Measurements from ENCODE around the gene MACROD2. TPM values are rescaled to one million over a fixed set of nuclear protein-coding genes. Genes with fewer than 3 reads are reported as not detected.

Gene MACROD2
- total RNA-seq, 1 donor from 2014 or later: not detected

DNA sequence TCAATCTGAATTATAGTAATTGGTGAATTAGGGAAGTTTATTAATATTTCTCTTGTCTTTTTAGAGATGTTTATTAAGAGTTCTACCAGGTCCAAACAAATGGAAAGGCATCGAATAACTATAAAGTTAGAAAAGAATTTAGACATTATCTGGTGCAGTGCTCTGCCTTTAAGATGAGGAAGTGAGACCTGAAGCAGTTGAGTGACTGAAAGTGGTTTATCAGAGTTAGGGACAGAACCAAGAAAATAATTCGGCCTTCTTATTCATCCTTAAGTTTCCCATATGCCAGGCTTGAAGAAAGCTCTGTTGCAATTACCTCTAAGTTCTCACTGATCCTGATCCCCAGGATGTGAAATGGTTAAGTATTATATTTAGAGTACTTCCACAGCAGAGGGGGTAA, 436.3 kb downstream of the MACROD2 start:
- DNase-seq (ENCODE audit: low spot score): no peak
- Mint-ChIP-seq H3K4me1 (ENCODE audit: low read depth) (no peaks in the 10 kb centered on the region), H3K9me3 (peaks cover 12% of the 10 kb centered on the region), H3K27me3 (ENCODE audit: insufficient read depth) (no peaks in the 10 kb centered on the region), H3K36me3 (ENCODE audit: low read depth) (no peaks in the 10 kb centered on the region), H3K4me3 (no peak overlapping the region), H3K27ac (no peak overlapping the region)
- intact Hi-C loops (cut with micrococcal nuclease): no loop called here

DNA sequence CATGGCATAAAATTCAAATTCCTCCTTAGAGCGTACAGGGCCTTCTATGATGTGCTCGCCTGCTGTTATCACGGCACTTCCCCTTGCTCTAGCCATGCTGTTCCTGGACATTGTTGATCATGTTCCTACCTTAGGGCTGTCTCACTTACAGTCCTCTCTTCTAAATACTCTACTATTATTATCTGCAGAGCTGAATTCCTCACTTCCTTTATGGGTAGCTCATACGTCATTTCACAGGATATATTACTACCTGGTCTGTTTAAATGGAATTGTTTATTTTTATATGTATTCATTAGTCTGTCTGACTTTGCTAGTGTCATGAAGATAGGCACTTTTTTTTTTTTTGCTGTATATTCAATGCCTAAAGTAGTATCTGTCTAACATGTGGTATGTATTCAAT, 436.8 kb downstream of the MACROD2 start:
- DNase-seq (ENCODE audit: low spot score): no peak
- H3K4me1 Mint-ChIP-seq (ENCODE audit: low read depth): no peaks in the 10 kb centered on the region
- H3K9me3 Mint-ChIP-seq: peaks cover 14% of the 10 kb centered on the region
- intact Hi-C loops (cut with micrococcal nuclease): no loop called here
- no peaks in the 10 kb centered on the region for H3K36me3 Mint-ChIP-seq (ENCODE audit: low read depth)
- no peaks in the 10 kb centered on the region for H3K27me3 Mint-ChIP-seq (ENCODE audit: insufficient read depth)
- no peak overlapping the region for H3K4me3 Mint-ChIP-seq
- no peak overlapping the region for H3K27ac Mint-ChIP-seq

DNA sequence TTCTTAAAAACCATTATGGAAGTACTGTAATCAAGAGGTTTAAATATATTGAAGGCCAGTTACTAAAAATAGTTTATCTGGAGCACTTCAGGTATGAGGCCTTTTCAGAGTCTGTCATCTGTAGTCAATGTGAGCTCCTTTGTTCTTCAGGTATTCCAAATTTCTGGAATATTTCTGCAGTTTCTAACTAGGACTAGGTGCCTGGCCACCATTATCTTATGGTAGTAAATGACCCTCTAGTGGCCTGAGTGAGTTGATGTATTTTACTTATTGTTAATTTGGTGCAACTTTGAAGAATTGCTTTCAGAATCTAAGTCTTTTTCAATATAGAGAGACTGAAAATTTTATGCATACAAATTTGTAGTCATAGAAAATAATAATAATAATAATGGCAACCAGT, 437.3 kb downstream of the MACROD2 start:
- Mint-ChIP-seq H3K36me3 (ENCODE audit: low read depth) (no peaks in the 10 kb centered on the region), H3K27ac (no peak overlapping the region), H3K4me3 (no peak overlapping the region), H3K9me3 (peaks cover 14% of the 10 kb centered on the region), H3K27me3 (ENCODE audit: insufficient read depth) (no peaks in the 10 kb centered on the region), H3K4me1 (ENCODE audit: low read depth) (no peaks in the 10 kb centered on the region)
- no peak for DNase-seq (ENCODE audit: low spot score)
- intact Hi-C loops (cut with micrococcal nuclease): no loop called here

DNA sequence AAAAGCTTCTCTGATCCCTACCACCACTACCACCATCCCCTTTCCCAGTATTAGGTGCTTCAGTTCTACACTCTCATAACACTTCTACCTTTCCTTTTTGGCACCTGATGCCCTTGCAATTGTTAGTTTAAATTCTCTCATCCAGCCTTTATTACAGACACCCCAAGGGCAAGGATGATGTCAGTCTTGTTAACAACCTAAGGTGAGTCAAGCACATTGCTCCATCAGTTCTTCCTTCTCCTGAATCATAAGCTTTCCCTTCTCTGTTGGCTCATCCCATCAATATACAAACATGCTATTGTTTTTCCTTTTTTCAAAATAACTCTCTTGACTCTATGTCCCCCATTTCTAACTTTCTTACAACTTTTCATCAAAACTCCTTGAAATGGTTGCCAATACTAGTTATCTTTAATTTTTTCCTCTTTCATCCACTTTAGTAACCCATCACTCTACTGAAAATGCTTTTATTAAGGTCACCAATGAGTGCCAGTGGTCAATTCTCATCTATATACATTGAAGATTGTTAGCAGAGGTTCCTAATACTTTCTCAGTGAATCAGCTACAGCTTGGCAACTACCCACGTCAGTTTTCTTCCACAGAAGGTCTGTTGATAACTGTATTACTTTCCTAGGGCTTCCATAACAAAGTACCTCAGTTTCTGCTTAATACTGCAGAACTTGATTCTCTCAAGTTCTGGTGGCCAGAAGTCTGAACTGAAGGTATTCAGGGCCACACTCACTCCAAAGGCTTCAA, 439.2 kb downstream of the MACROD2 start:
- Mint-ChIP-seq H3K27me3 (ENCODE audit: insufficient read depth) (no peaks in the 10 kb centered on the region), H3K27ac (no peak overlapping the region), H3K4me1 (ENCODE audit: low read depth) (no peaks in the 10 kb centered on the region), H3K4me3 (no peak overlapping the region), H3K9me3 (peaks cover 23% of the 10 kb centered on the region), H3K36me3 (ENCODE audit: low read depth) (no peaks in the 10 kb centered on the region)
- intact Hi-C loops (cut with micrococcal nuclease): no loop called here
- DNase-seq (ENCODE audit: low spot score): no peak

DNA sequence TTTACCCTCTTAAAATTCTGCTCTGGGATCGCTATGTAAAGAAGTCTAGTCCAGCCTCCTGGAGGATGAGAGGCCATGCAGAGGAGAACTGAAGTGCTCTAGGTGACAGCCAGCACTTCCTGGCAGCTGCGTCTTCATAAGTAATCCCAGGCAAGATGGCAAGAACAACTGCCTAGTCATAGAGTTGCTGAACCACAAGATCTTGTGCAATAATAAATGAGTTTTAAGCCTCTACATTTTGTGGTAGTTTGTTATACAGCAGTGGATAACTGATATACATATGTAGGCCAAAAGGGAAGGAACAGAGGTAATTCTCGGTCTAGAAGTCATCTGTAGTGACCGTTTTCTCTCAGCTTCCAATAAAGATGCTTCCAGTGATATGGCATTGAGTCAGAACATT, 445.9 kb downstream of the MACROD2 start:
- intact Hi-C loops (cut with micrococcal nuclease): no loop called here
- H3K27ac Mint-ChIP-seq: no peak overlapping the region
- H3K36me3 Mint-ChIP-seq (ENCODE audit: low read depth): no peaks in the 10 kb centered on the region
- no peaks in the 10 kb centered on the region for H3K27me3 Mint-ChIP-seq (ENCODE audit: insufficient read depth)
- no peak for DNase-seq (ENCODE audit: low spot score)
- H3K9me3 Mint-ChIP-seq: peaks cover 25% of the 10 kb centered on the region
- no peak overlapping the region for H3K4me3 Mint-ChIP-seq
- H3K4me1 Mint-ChIP-seq (ENCODE audit: low read depth): no peaks in the 10 kb centered on the region

DNA sequence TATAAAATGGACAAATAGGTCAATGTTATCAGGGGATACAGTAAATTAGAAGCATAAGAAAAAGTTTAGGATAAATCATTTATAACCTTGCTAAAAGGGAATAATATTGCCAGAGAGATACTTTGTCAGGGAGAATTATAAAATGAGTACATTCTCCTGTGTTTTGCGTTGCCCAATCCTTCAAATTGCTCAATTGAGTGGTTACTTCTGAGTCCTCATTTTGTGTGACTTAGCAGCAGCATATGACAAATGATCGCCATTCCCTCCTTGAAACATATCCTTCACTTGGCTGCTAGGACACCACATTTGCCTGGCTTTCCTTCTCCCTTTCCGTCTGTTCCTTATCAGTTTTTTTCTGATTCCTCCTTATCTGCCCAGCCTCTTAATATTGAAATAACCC, 448.8 kb downstream of the MACROD2 start:
- H3K4me3 Mint-ChIP-seq: no peak overlapping the region
- no peaks in the 10 kb centered on the region for H3K36me3 Mint-ChIP-seq (ENCODE audit: low read depth)
- H3K27ac Mint-ChIP-seq: no peak overlapping the region
- DNase-seq (ENCODE audit: low spot score): no peak
- no peaks in the 10 kb centered on the region for H3K4me1 Mint-ChIP-seq (ENCODE audit: low read depth)
- no peaks in the 10 kb centered on the region for H3K27me3 Mint-ChIP-seq (ENCODE audit: insufficient read depth)
- peaks cover 16% of the 10 kb centered on the region for H3K9me3 Mint-ChIP-seq
- intact Hi-C loops (cut with micrococcal nuclease): no loop called here

DNA sequence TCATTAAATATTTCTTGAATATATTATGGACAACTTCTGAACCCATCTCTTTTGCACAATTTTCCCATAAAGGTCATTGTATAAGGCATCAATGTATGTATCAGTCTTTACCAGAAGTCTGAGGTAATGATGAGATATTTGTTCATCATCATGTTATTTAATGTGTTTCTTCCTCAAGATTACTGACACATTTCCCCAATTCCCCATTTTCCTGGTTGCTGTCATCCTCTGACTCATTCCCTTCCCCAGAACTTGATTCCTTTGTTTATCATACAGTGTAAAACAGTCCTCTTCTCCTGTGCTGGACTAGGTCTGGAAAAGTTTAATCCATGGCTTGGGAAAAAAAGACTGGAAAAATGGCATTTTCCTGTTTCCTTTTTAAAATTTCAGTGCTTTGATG, 450.0 kb downstream of the MACROD2 start:
- Mint-ChIP-seq H3K4me1 (ENCODE audit: low read depth) (no peaks in the 10 kb centered on the region), H3K36me3 (ENCODE audit: low read depth) (no peaks in the 10 kb centered on the region), H3K27me3 (ENCODE audit: insufficient read depth) (no peaks in the 10 kb centered on the region), H3K27ac (no peak overlapping the region), H3K9me3 (peaks cover 11% of the 10 kb centered on the region), H3K4me3 (no peak overlapping the region)
- no peak for DNase-seq (ENCODE audit: low spot score)
- intact Hi-C loops (cut with micrococcal nuclease): no loop called here

DNA sequence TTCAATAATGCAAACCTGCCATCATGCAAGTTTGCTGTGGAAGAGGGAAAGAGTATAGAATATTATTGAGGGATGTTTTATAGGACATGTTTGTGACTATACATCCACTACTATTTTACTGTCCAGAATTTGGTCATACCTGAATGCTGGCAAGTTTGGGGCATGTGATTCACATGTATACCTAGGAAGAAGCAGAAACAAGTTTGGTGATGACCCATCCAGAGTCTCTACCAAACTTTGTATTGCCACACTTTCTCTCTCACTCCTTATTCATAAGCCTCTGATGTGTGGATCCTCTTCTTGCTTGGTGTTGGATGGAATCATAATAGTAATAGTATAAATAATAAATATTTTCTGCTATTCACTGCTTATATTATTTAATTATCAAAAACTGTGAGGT, 450.6 kb downstream of the MACROD2 start:
- H3K27ac Mint-ChIP-seq: no peak overlapping the region
- H3K36me3 Mint-ChIP-seq (ENCODE audit: low read depth): no peaks in the 10 kb centered on the region
- DNase-seq (ENCODE audit: low spot score): no peak
- no peak overlapping the region for H3K4me3 Mint-ChIP-seq
- H3K4me1 Mint-ChIP-seq (ENCODE audit: low read depth): no peaks in the 10 kb centered on the region
- intact Hi-C loops (cut with micrococcal nuclease): no loop called here
- H3K9me3 Mint-ChIP-seq: peaks cover 8% of the 10 kb centered on the region
- no peaks in the 10 kb centered on the region for H3K27me3 Mint-ChIP-seq (ENCODE audit: insufficient read depth)

DNA sequence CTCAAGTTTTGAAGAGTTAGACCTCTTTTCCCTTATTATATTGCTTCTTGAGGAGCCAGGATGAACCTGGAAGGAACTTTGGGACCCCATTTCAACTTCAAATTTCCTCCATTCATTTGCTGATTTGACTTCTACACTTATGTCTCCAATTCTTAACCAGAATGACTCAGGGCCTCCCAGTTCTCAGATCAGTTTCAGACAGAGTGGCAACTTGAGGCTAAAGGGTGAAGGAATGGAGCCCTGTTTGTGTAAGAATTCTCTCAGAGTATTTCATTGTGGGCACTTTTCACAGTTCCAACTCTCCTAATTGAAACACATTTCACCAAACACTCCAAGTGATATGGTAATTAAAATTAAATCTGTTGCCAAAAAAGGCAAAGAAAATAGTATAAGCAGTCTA, 451.1 kb downstream of the MACROD2 start:
- intact Hi-C loops (cut with micrococcal nuclease): no loop called here
- Mint-ChIP-seq H3K36me3 (ENCODE audit: low read depth) (no peaks in the 10 kb centered on the region), H3K4me1 (ENCODE audit: low read depth) (no peaks in the 10 kb centered on the region), H3K27me3 (ENCODE audit: insufficient read depth) (no peaks in the 10 kb centered on the region), H3K4me3 (no peak overlapping the region), H3K9me3 (peaks cover 8% of the 10 kb centered on the region), H3K27ac (no peak overlapping the region)
- DNase-seq (ENCODE audit: low spot score): no peak

DNA sequence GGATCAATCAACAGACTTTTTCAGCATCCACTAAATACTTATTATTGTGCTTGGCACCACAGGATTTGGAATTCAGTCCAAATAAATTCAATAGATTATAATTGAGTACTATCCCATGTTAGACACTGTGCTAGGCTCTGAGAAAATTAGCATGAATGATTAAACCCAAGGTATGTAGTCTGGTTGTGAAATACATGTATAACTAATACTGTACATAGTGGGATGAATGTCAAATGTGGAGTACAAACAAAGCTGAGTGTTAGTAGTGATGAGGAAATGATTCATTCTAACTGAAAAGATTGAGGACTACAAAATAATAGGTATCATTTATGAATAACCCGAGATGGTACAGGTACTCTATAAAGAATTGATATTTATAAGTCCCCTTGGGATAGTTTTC, 454.0 kb downstream of the MACROD2 start:
- intact Hi-C loops (cut with micrococcal nuclease): no loop called here
- H3K27me3 Mint-ChIP-seq (ENCODE audit: insufficient read depth): no peaks in the 10 kb centered on the region
- H3K9me3 Mint-ChIP-seq: peaks cover 8% of the 10 kb centered on the region
- H3K36me3 Mint-ChIP-seq (ENCODE audit: low read depth): no peaks in the 10 kb centered on the region
- no peak for DNase-seq (ENCODE audit: low spot score)
- H3K4me1 Mint-ChIP-seq (ENCODE audit: low read depth): no peaks in the 10 kb centered on the region
- no peak overlapping the region for H3K27ac Mint-ChIP-seq
- H3K4me3 Mint-ChIP-seq: no peak overlapping the region

DNA sequence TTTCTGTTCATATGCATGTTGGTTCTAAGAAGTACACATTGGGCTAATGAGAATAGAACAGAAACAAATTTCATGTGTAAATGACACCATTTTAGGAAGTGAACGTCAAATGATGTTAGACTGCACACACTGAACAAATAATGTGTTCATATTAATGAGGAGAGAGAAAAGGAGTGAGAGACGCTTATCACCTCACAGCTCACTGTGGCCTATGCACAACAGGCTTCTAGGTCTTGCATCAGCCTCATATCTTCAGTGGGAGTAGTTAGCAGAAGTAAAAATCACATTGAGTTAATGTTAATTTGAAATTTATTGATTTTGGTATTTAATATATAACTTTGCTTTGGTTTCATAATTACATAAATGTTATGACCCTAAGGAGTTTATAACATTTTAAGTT, 454.9 kb downstream of the MACROD2 start:
- Mint-ChIP-seq H3K27ac (no peak overlapping the region), H3K36me3 (ENCODE audit: low read depth) (no peaks in the 10 kb centered on the region), H3K9me3 (peaks cover 13% of the 10 kb centered on the region), H3K4me1 (ENCODE audit: low read depth) (no peaks in the 10 kb centered on the region), H3K4me3 (no peak overlapping the region), H3K27me3 (ENCODE audit: insufficient read depth) (no peaks in the 10 kb centered on the region)
- no peak for DNase-seq (ENCODE audit: low spot score)
- intact Hi-C loops (cut with micrococcal nuclease): no loop called here

DNA sequence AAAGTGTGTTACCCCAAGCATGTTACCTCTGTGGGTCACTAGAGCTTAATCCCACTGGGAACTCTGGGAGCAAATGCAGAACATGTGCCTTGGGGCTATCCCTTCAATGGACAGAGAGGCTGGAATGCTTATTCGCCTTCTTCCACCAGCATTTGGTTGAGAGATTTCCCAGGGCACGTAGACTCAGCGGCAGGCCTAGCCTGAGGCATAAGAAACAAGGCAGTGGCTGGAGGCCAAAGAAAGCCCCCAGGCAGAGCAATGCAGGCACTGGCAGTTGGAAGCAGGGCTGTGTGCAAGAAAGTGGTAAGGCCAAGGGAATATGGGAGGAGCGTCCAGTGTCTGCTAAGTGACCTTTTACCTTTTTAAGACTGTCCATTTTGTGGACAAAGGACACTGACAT, 456.1 kb downstream of the MACROD2 start:
- Mint-ChIP-seq H3K9me3 (peaks cover 11% of the 10 kb centered on the region), H3K27me3 (ENCODE audit: insufficient read depth) (no peaks in the 10 kb centered on the region), H3K36me3 (ENCODE audit: low read depth) (no peaks in the 10 kb centered on the region), H3K27ac (no peak overlapping the region), H3K4me1 (ENCODE audit: low read depth) (no peaks in the 10 kb centered on the region), H3K4me3 (no peak overlapping the region)
- no peak for DNase-seq (ENCODE audit: low spot score)
- intact Hi-C loops (cut with micrococcal nuclease): no loop called here

DNA sequence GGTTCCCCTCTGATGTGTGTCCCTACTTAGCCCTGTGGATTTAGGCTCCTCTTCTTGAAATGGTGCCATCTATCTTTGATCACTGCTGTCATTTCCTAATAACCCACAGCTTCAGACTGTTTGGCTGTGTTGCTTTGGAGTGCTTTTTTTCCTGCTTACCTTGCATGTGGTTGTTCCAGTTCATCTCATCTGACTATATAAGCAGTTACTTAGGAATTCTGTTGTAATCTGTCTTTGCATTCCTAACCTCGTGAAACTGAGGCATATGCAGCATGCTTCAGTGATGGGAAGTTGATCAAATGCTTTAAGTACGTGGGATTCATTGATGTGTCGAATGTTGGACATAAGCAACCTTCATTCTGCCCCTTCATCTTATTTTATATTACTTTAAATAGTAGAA, 457.9 kb downstream of the MACROD2 start:
- intact Hi-C loops (cut with micrococcal nuclease): no loop called here
- Mint-ChIP-seq H3K27me3 (ENCODE audit: insufficient read depth) (no peaks in the 10 kb centered on the region), H3K27ac (no peak overlapping the region), H3K4me1 (ENCODE audit: low read depth) (no peaks in the 10 kb centered on the region), H3K36me3 (ENCODE audit: low read depth) (no peaks in the 10 kb centered on the region), H3K4me3 (no peak overlapping the region), H3K9me3 (peaks cover 10% of the 10 kb centered on the region)
- no peak for DNase-seq (ENCODE audit: low spot score)

DNA sequence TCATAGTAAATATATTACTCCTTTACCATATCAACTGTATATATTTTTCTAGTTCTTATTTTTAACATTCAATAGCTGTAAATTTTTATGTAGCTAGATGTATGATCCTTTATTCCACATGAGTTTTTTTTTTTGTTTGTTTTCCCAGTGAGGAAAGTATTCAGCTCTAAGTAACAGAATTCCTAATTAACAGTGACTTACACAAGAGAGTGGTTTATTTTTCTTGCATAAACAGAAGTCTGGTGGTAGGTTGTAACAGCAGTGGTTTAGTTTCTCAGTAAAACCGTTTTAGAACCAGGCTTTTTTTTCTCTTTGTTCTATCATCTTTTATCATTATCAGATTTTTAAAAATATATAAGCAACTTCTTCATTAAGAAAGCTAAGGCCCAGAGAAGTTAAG, 459.0 kb downstream of the MACROD2 start:
- no peaks in the 10 kb centered on the region for H3K27me3 Mint-ChIP-seq (ENCODE audit: insufficient read depth)
- DNase-seq (ENCODE audit: low spot score): no peak
- H3K36me3 Mint-ChIP-seq (ENCODE audit: low read depth): no peaks in the 10 kb centered on the region
- H3K9me3 Mint-ChIP-seq: peaks cover 10% of the 10 kb centered on the region
- no peaks in the 10 kb centered on the region for H3K4me1 Mint-ChIP-seq (ENCODE audit: low read depth)
- no peak overlapping the region for H3K4me3 Mint-ChIP-seq
- intact Hi-C loops (cut with micrococcal nuclease): no loop called here
- no peak overlapping the region for H3K27ac Mint-ChIP-seq
